Measurements from ENCODE around the gene CCDC187. TPM values are rescaled to one million over a fixed set of nuclear protein-coding genes. Genes with fewer than 3 reads are reported as not detected.
A peak's percentile ranks its signal among the peaks of the same experiment; 100 is the strongest.

Gene CCDC187
- total and polyA plus RNA-seq, 2 of the 13 experiments (the other 11 are each of a cell fraction or from before 2014, with no cell fraction given): 0.03 to 0.13 TPM

DNA sequence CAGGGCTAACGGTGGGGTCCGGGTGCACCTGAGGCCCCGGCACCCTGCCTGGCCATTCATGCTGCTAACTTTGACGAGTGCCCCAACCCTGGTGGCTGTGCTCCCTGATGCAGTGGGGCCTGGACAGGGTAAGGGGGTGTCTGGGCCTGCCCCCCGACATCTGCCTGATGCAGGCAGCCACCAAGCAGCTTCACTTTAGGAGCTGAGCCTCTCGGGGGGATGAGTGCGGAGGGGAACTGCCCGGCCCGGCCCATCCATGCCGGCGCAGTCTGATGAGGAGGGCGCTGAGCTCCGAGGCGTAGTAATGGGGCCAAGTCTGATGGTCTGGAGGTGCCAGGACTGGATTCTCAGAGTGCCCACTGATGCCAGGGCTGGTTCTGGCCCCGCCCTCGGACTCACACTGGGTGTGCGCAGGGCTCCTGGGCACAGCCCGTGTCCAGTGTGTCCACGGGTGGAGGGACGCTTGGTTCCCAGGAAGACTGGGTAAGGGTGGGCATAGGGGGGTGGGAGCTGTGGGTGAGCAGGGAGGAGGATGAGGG is 43.1 kb upstream of the CCDC187 start:
- Histone ChIP-seq H3K4me2 (ENCODE audit: low read depth, low read length) (peak overlapping the region; percentile 95; the same call in 1 of the 2 replicates), H3K27ac (ENCODE audit: extremely low read length, insufficient read depth, low read length) (no peak overlapping the region), H3K36me3 (replicated peaks in 1 of 2; ENCODE audit: control insufficient read depth in 1 of 2, insufficient read depth in 2 of 2, low read length in 2 of 2) (no peaks in the 10 kb centered on the region), H3K79me2 (ENCODE audit: insufficient read depth, low read length) (no peaks in the 10 kb centered on the region), H3K9ac (ENCODE audit: insufficient read depth, low read depth, low read length) (0 out of 2 replicates have a peak overlapping the region, but pooled peaks have one; percentile 57), H3K4me1 (ENCODE audit: insufficient read depth, low read length) (peaks cover 40% of the 10 kb centered on the region), H4K20me1 (ENCODE audit: insufficient read depth, low read length) (no peaks in the 10 kb centered on the region), H2AFZ (ENCODE audit: low read length) (no peak overlapping the region), H3K27me3 (ENCODE audit: control insufficient read depth in 1 of 2, insufficient read depth in 2 of 2, low read length in 2 of 2) (peaks cover 0 to 8% of the 10 kb centered on the region in 2 experiments; a peak in 2 of 5 replicates), H3K4me3 (replicated peaks in 1 of 3; ENCODE audit: insufficient read depth in 1 of 3, low read depth in 2 of 3, low read length in 3 of 3) (peak overlapping the region in 1 of 3 experiments; percentile 78; a peak in 1 of 6 replicates), H3K9me3 (ENCODE audit: low read length) (no peaks in the 10 kb centered on the region)
- CTCF ChIA-PET (ENCODE audit: low intra/inter-chr PET ratio, low total read pairs): interaction anchor here (1.0 to 2.0 kb wide), 2 partner anchors 16 to 26 kb away, joined by 3 to 13 read pairs; partner anchors contain the start of genes CARD9 and DNLZ
- POLR2A ChIA-PET: interaction anchor here (2.8 kb wide), 1 partner anchor 8 kb away, joined by 37 read pairs; no protein-coding TSS in a partner anchor
- FAIRE-seq (no peak), ATAC-seq (no peak), DNase-seq (ENCODE audit: low spot score) (no peak)
- 100% methylated on average over 1 of the region's 20 CpGs for WGBS (ENCODE audit: low lambda C conversion rate)
- intact Hi-C loops (cut with micrococcal nuclease; ENCODE audit: unreplicated experiment) (no loop called here), in situ Hi-C loops (cut with HindIII; ENCODE audit: extremely low pct_ligation_motif_present, low pct_unique_long_range_greater_than_20kb) (loop anchor here (25.0 kb wide), 1 partner anchor 290 kb away; no protein-coding TSS in a partner anchor)
- TF ChIP-seq, protein P1, sequence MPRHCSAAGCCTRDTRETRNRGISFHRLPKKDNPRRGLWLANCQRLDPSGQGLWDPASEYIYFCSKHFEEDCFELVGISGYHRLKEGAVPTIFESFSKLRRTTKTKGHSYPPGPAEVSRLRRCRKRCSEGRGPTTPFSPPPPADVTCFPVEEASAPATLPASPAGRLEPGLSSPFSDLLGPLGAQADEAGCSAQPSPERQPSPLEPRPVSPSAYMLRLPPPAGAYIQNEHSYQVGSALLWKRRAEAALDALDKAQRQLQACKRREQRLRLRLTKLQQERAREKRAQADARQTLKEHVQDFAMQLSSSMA (CRISPR knock-in tag; IDR thresholded peaks at IDR 0.05): no peak
- TF ChIP-seq, protein P2, sequence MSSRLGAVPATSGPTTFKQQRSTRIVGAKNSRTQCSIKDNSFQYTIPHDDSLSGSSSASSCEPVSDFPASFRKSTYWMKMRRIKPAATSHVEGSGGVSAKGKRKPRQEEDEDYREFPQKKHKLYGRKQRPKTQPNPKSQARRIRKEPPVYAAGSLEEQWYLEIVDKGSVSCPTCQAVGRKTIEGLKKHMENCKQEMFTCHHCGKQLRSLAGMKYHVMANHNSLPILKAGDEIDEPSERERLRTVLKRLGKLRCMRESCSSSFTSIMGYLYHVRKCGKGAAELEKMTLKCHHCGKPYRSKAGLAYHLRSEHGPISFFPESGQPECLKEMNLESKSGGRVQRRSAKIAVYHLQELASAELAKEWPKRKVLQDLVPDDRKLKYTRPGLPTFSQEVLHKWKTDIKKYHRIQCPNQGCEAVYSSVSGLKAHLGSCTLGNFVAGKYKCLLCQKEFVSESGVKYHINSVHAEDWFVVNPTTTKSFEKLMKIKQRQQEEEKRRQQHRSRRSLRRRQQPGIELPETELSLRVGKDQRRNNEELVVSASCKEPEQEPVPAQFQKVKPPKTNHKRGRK (CRISPR knock-in tag; IDR thresholded peaks at IDR 0.05): no peak
- TF ChIP-seq ZNF367 (CRISPR knock-in tag; IDR thresholded peaks at IDR 0.05; ENCODE audit: borderline replicate concordance): no peak
- no peak for TF ChIP-seq ZNF260 (CRISPR knock-in tag; IDR thresholded peaks at IDR 0.05; ENCODE audit: borderline replicate concordance, low read depth)
- no TSS peak for BruUV-seq (replicated peaks)
